ENCODE data around the gene INPP4A. TPM values are rescaled to one million over a fixed set of nuclear protein-coding genes. Genes with fewer than 3 reads are reported as not detected.

Gene INPP4A
- total RNA-seq, 1 experiment from 2014 or later, result 8.4 TPM

- Histone ChIP-seq H3K27me3 (no peaks in the 10 kb centered on the region), H3K4me3 (no peak overlapping the region), H3K9me3 (no peaks in the 10 kb centered on the region), H3K36me3 (no peaks in the 10 kb centered on the region)
- DNase-seq, result peak; percentile 35
These were observed 21.0 kb downstream of the INPP4A start for GRCh38 chr2:98465456-98466226.

DNA sequence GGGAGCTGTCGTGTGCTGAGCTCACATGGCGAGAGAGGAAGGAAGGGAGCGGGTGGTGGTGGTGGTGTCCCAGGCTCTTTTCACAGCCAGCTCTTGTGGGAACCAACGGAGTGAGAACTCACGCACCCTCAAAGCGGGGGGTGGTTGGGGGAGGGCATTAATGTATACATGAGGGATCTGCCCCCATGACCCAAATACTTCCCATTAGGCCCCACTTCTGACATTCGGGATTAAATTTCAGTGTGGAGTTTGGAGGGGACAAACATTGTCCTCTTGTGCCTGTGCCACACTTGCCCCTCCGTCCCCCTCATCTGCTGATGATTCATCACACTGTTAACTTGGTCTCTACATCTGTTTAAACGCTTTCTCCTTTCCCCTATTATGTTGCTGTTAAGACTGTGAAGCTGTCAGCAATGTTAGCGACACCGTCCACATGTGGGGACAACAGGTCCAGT is 22.5 kb downstream of the INPP4A start:
- Histone ChIP-seq H3K9me3 (no peaks in the 10 kb centered on the region), H3K4me3 (no peak overlapping the region), H3K27me3 (no peaks in the 10 kb centered on the region), H3K36me3 (no peaks in the 10 kb centered on the region)
- no peak for DNase-seq

GRCh38 chr2:98467652-98468051 is 23.0 kb downstream of the INPP4A start:
- no peak overlapping the region for H3K4me3 ChIP-seq
- no peak for DNase-seq
- H3K9me3 ChIP-seq, result no peaks in the 10 kb centered on the region
- no peaks in the 10 kb centered on the region for H3K36me3 ChIP-seq
- H3K27me3 ChIP-seq, result no peaks in the 10 kb centered on the region

DNA sequence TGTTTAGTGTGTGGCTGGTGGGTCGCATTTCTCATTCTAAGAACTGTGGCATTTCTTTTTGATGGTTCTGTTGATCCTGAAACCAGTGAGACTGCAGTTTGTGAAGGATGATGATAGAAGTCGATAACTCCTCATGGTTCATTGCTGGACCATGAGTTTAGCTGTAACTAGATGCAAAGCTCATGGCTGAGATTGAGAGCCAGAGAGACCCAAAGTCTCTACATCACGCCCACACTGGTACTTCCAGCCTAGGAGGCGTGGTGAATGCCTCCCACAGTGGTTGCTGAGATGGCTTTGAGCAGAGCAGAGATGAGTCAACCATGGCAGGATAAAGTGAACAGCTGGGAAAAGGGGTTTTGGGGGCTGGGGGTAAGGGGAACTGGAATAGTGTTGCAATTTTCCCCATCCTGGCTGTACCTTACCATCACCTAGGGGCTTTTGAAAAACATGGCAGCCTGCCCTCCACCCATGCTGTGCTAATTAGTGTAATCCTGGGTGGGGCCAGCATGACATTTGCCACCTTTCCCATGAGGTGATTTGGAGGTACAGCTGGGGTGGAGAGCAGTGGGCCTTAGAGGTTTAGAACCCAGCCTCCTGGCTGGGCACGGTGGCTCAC is 24.1 kb downstream of the INPP4A start:
- Histone ChIP-seq H3K4me3 (no peak overlapping the region), H3K36me3 (no peaks in the 10 kb centered on the region), H3K27me3 (no peaks in the 10 kb centered on the region), H3K9me3 (no peaks in the 10 kb centered on the region)
- peak; percentile 45 for DNase-seq

DNA sequence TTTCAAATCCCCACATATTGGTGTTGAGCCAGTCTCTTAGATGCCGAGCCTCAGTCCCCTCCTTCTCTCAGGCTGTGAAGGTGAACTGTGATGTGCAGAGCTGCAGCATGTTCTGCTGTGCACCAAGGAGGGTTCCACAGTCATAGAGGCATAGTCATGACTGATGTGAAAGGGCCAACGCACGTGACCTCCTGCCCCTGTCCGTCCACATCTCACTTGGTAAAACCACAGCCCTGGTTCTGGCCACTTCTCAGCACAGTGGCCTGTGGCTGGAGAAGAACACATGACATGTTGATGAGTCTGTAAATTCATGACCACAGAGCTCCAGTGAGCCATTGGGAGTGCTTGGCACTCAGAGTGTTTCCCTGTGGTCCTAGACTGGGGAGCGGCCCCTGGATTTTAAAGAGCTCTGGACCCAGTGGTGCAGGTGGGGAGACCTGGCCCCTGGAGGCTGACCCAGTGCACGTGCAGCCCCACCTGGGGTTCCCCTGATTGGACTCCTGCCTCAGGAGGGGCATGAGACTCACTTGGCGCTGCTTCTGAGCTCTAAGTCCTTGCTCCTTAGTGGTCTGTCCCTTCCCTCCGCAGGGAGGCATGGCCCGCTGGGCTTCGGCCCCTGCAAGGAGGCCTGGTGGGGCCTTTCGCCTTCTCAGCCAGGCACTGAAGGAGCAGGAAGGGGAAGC is 25.3 kb downstream of the INPP4A start:
- Histone ChIP-seq H3K4me3 (no peak overlapping the region), H3K36me3 (no peaks in the 10 kb centered on the region), H3K9me3 (no peaks in the 10 kb centered on the region), H3K27me3 (no peaks in the 10 kb centered on the region)
- no peak for DNase-seq

GRCh38 chr2:98470851-98471255 is 26.2 kb downstream of the INPP4A start:
- no peak overlapping the region for H3K4me3 ChIP-seq

GRCh38 chr2:98471402-98472131 is 26.9 kb downstream of the INPP4A start:
- Histone ChIP-seq H3K27me3 (no peaks in the 10 kb centered on the region), H3K9me3 (no peaks in the 10 kb centered on the region), H3K36me3 (no peaks in the 10 kb centered on the region), H3K4me3 (no peak overlapping the region)
- DNase-seq, result no peak

More at GRCh38 chr2:98470851-98471255, 26.2 kb downstream of the INPP4A start:
- Histone ChIP-seq H3K9me3 (no peaks in the 10 kb centered on the region), H3K27me3 (no peaks in the 10 kb centered on the region), H3K36me3 (no peaks in the 10 kb centered on the region)
- no peak for DNase-seq

- Histone ChIP-seq H3K27me3 (no peaks in the 10 kb centered on the region), H3K4me3 (no peak overlapping the region), H3K36me3 (no peaks in the 10 kb centered on the region), H3K9me3 (no peaks in the 10 kb centered on the region)
- DNase-seq, result no peak
These were observed 27.5 kb downstream of the INPP4A start for GRCh38 chr2:98472132-98472650.

DNA sequence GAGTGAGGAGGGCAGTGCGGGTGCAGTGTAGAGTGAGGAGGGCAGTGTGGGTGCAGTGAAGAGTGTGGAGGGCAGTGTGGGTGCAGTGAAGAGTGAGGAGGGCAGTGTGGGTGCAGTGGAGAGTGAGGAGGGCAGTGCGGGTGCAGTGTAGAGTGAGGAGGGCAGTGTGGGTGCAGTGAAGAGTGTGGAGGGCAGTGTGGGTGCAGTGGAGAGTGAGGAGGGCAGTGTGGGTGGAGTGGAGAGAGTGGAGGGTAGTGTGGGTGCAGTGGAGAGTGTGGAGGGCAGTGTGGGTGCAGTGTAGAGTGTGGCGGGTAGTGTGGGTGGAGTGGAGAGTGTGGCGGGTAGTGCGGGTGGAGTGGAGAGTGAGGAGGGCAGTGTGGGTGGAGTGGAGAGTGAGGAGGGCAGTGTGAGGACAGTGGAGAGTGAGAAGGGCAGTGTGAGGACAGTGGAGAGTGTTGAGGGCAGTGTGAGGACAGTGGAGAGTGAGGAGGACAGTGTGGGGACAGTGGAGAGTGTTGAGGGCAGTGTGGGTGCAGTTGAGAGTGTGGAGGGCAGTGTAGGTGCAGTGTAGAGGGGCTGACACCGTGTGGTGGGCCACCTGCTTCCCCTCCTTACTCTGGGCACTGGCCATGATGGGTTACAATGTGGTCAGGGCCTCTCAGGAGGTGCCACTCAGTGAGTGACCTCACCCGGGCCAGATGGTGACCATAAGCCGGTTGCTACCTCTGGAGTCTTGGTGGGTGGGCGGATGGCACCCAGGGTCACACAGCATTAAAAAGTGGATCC is 28.5 kb downstream of the INPP4A start:
- DNase-seq, result no peak
- Histone ChIP-seq H3K27me3 (no peaks in the 10 kb centered on the region), H3K9me3 (no peaks in the 10 kb centered on the region), H3K4me3 (no peak overlapping the region), H3K36me3 (no peaks in the 10 kb centered on the region)

- H3K27me3 ChIP-seq, result no peaks in the 10 kb centered on the region
- no peak overlapping the region for H3K4me3 ChIP-seq
- DNase-seq, result no peak
- H3K36me3 ChIP-seq, result no peaks in the 10 kb centered on the region
- H3K9me3 ChIP-seq, result no peaks in the 10 kb centered on the region
These were observed 29.5 kb downstream of the INPP4A start for GRCh38 chr2:98473995-98474780.

DNA sequence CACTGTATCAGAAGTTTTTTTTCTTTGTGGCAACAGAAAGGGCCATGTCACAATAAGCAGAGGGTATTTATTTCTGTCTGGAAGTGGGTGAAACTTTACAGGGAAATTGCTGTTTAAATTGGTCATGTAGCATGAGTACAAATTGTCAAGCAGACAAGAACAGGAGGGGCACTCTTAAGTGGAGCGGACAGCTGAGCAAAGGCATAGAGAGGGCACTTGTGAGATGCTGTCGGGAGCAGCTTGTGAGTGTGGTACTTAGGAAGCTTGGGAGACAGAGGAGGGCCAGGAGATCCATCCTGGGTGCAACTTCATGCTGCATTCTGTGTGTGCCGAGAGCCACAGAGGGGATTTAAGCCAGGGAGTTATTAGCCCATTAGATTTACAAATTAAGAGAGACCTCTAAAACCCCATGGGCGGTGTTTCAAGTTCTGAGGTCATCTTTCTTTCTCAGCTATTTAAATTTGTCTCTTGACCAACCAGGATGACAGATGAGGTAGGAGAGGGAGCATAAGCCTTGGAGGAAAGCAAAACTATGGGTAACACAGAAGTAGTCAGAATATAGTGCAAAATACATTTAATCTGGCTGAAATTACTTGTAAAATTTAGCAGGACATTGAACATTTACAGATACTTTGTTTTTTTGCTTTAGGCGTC is 30.4 kb downstream of the INPP4A start:
- no peaks in the 10 kb centered on the region for H3K36me3 ChIP-seq

GRCh38 chr2:98476192-98476868 is 31.7 kb downstream of the INPP4A start:
- no peak for DNase-seq
- Histone ChIP-seq H3K27me3 (no peaks in the 10 kb centered on the region), H3K36me3 (no peaks in the 10 kb centered on the region), H3K4me3 (no peak overlapping the region), H3K9me3 (no peaks in the 10 kb centered on the region)

More for the DNA sequence above, 30.4 kb downstream of the INPP4A start:
- Histone ChIP-seq H3K9me3 (no peaks in the 10 kb centered on the region), H3K27me3 (no peaks in the 10 kb centered on the region), H3K4me3 (no peak overlapping the region)
- DNase-seq, result no peak

DNA sequence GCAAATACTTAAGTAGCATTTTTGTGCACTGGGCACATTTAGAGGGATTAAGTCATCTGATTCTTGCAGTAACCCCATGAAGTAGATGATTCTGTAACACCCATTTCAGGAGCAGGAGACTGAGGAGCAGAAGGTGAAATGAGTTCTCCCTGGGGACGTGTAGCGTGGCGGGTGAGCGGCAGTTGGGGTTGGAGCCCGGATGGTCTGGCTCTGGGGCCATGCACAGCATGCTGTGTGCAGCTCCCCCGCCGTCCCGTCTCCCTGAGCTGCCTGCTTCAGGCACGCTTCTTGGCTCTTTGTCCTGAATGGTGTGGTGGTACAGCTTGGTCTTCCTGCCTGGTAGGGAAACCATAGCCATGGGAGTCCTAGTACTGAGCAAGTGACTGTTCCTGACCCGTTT is 32.4 kb downstream of the INPP4A start:
- H3K9me3 ChIP-seq, result no peaks in the 10 kb centered on the region
- DNase-seq, result no peak
- no peak overlapping the region for H3K4me3 ChIP-seq
- H3K27me3 ChIP-seq, result no peaks in the 10 kb centered on the region
- no peaks in the 10 kb centered on the region for H3K36me3 ChIP-seq

GRCh38 chr2:98477506-98477905 is 32.8 kb downstream of the INPP4A start:
- H3K9me3 ChIP-seq, result no peaks in the 10 kb centered on the region
- no peak overlapping the region for H3K4me3 ChIP-seq
- DNase-seq, result no peak
- no peaks in the 10 kb centered on the region for H3K27me3 ChIP-seq
- H3K36me3 ChIP-seq, result no peaks in the 10 kb centered on the region
